ENCODE results near the gene AHCYL2. TPM values are rescaled to one million over a fixed set of nuclear protein-coding genes. Genes with fewer than 3 reads are reported as not detected.

The AHCYL2 gene
- total and polyA plus RNA-seq, 2 donors (not counting 1 experiment from before 2014, with no cell fraction given) = 8.8 to 26.2 TPM

- H3K9me3 Mint-ChIP-seq (ENCODE audit: insufficient read depth) = no peaks in the 10 kb centered on the region
- Histone ChIP-seq H3K4me1 (ENCODE audit: control insufficient read depth in 2 of 2, insufficient read depth in 2 of 2, low read length in 2 of 2) (no peaks in the 10 kb centered on the region), H3K9me3 (ENCODE audit: control extremely low read depth in 1 of 3, control insufficient read depth in 2 of 3, insufficient read depth in 1 of 3, low read length in 2 of 3) (no peaks in the 10 kb centered on the region), H3K4me2 (replicated peaks; ENCODE audit: low read depth, low read length, poor library complexity, severe bottlenecking) (no peak overlapping the region), H2AFZ (ENCODE audit: insufficient read depth, low read depth, low read length, poor library complexity, severe bottlenecking) (no peak overlapping the region), H3K9ac (ENCODE audit: low read length) (no peak overlapping the region), H3K36me3 (replicated peaks in 1 of 2; ENCODE audit: control extremely low read depth in 1 of 2, control insufficient read depth in 1 of 2, extremely low read depth in 1 of 2, insufficient read depth in 2 of 2, low read length in 1 of 2) (no peaks in the 10 kb centered on the region), H3K79me2 (ENCODE audit: control insufficient read depth, insufficient read depth, low read length) (no peaks in the 10 kb centered on the region), H3K27ac (ENCODE audit: low read length in 2 of 2) (no peak overlapping the region), H4K20me1 (ENCODE audit: control insufficient read depth, insufficient read depth, low read length, poor library complexity, severe bottlenecking) (no peaks in the 10 kb centered on the region), H3K27me3 (replicated peaks in 1 of 4; ENCODE audit: control extremely low read depth in 1 of 4, control insufficient read depth in 3 of 4, insufficient read depth in 4 of 4, low read length in 3 of 4) (no peaks in the 10 kb centered on the region), H3K4me3 (ENCODE audit: control extremely low read depth in 1 of 5, extremely low read depth in 1 of 5, insufficient read depth in 1 of 5, low read depth in 2 of 5, low read length in 4 of 5) (no peak overlapping the region)
- POLR2A ChIA-PET = interaction anchor here (0.7 kb wide), 1 partner anchor 137 kb away, joined by 9 read pairs; the partner anchor contains the start of gene AHCYL2
- CTCF ChIA-PET = interaction anchor here (0.6 to 5.2 kb wide), 3 partner anchors 9 to 20 kb away, joined by 3 to 23 read pairs (median 12); no protein-coding TSS in a partner anchor
- H3K27ac Mint-ChIP-seq = no peak overlapping the region
- no CpG with 5 or more reads among the region's 1 CpG for WGBS (ENCODE audit: insufficient coverage)
- H3K27me3 Mint-ChIP-seq = no peaks in the 10 kb centered on the region
- intact Hi-C loops (cut with micrococcal nuclease) = no loop called here
- no peaks in the 10 kb centered on the region for H3K4me1 Mint-ChIP-seq
- H3K4me3 Mint-ChIP-seq = no peak overlapping the region
- DNase-seq = no peak
- TF ChIP-seq EZH2 (IDR thresholded peaks at IDR 0.05; ENCODE audit: borderline replicate concordance, insufficient read depth, low read depth, low read length, poor library complexity, severe bottlenecking) = no peak
- TF ChIP-seq CTCF (IDR thresholded peaks at IDR 0.05) = no peak
- ATAC-seq (ENCODE audit: low read depth) = no peak
These were observed 136.9 kb downstream of the AHCYL2 start for GRCh38 chr7:129361771-129362170.

GRCh38 chr7:129362496-129362895, 137.7 kb downstream of the AHCYL2 start:
- POLR2A ChIA-PET = interaction anchor here (0.7 kb wide), 1 partner anchor 137 kb away, joined by 9 read pairs; the partner anchor contains the start of gene AHCYL2
- Mint-ChIP-seq H3K4me3 (no peak overlapping the region), H3K27ac (no peak overlapping the region), H3K4me1 (no peaks in the 10 kb centered on the region), H3K9me3 (ENCODE audit: insufficient read depth) (no peaks in the 10 kb centered on the region), H3K27me3 (no peaks in the 10 kb centered on the region)
- Histone ChIP-seq H3K27me3 (replicated peaks in 1 of 4; ENCODE audit: control extremely low read depth in 1 of 4, control insufficient read depth in 3 of 4, insufficient read depth in 4 of 4, low read length in 3 of 4) (no peaks in the 10 kb centered on the region), H3K4me3 (ENCODE audit: control extremely low read depth in 1 of 5, extremely low read depth in 1 of 5, insufficient read depth in 1 of 5, low read depth in 2 of 5, low read length in 4 of 5) (no peak overlapping the region), H3K4me1 (ENCODE audit: control insufficient read depth in 2 of 2, insufficient read depth in 2 of 2, low read length in 2 of 2) (no peaks in the 10 kb centered on the region), H3K9ac (ENCODE audit: low read length) (no peak overlapping the region), H2AFZ (ENCODE audit: insufficient read depth, low read depth, low read length, poor library complexity, severe bottlenecking) (no peak overlapping the region), H3K27ac (ENCODE audit: low read length in 2 of 2) (no peak overlapping the region), H3K4me2 (replicated peaks; ENCODE audit: low read depth, low read length, poor library complexity, severe bottlenecking) (no peak overlapping the region), H4K20me1 (ENCODE audit: control insufficient read depth, insufficient read depth, low read length, poor library complexity, severe bottlenecking) (no peaks in the 10 kb centered on the region), H3K9me3 (ENCODE audit: control extremely low read depth in 1 of 3, control insufficient read depth in 2 of 3, insufficient read depth in 1 of 3, low read length in 2 of 3) (no peaks in the 10 kb centered on the region), H3K79me2 (ENCODE audit: control insufficient read depth, insufficient read depth, low read length) (no peaks in the 10 kb centered on the region), H3K36me3 (replicated peaks in 1 of 2; ENCODE audit: control extremely low read depth in 1 of 2, control insufficient read depth in 1 of 2, extremely low read depth in 1 of 2, insufficient read depth in 2 of 2, low read length in 1 of 2) (no peaks in the 10 kb centered on the region)
- ATAC-seq (ENCODE audit: low read depth) = no peak
- TF ChIP-seq EZH2 (IDR thresholded peaks at IDR 0.05; ENCODE audit: borderline replicate concordance, insufficient read depth, low read depth, low read length, poor library complexity, severe bottlenecking) (no peak), CTCF (IDR thresholded peaks at IDR 0.05) (no peak)
- CTCF ChIA-PET = interaction anchor here (0.6 to 5.2 kb wide), 4 partner anchors 8 to 109 kb away, joined by 3 to 23 read pairs (median 8); no protein-coding TSS in a partner anchor
- no peak for DNase-seq
- intact Hi-C loops (cut with micrococcal nuclease) = no loop called here

Data from B cell (primary cell).